GM21390 (cell line): ENCODE results near the gene GLI3.

Experiments used
- ATAC-seq: cut with Tn5 transposase; IDR thresholded peaks from one replicate; pipeline ENCODE4 v1.9.1; 2021; ENCODE audit not compliant: unreplicated experiment

Gene GLI3

DNA sequence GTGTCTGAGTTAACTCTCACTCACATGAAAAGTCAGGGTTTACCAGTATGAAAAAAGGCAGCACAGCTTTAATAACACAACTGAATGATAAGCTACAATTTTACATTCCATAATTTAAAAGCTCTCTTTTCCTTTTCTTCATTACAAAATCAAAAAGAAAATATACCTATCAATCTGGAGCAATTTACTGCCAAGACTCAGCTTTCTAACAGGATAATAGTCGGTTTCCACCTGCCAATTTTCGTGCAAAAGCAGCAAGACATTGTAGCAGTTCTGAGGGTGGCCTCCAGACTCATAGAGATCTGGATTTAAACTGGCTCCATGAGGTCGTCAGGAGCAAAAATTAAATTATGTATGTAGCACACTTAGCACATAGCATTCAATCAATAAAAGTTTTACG lies 191.0 kb downstream of the GLI3 start:
- ATAC-seq, result no peak

DNA sequence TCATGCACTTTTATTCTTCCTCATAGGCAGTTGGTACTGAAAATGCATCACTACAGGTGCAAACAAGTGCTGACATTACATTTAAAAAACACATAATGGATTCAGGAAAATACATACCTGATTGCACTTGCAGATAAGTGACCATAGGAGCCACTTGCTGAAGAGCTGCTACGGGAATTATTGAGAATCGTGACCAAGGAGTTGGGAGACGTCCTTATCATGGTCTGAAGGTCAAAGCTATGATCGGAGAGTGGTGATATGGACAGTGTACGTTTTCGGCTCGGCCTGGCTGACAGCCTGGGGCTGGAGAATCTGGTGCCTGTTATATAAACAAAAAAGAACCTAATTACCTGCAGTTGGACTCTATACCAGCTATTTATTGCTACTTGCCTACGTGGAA lies 197.1 kb downstream of the GLI3 start:
- no peak for ATAC-seq

DNA sequence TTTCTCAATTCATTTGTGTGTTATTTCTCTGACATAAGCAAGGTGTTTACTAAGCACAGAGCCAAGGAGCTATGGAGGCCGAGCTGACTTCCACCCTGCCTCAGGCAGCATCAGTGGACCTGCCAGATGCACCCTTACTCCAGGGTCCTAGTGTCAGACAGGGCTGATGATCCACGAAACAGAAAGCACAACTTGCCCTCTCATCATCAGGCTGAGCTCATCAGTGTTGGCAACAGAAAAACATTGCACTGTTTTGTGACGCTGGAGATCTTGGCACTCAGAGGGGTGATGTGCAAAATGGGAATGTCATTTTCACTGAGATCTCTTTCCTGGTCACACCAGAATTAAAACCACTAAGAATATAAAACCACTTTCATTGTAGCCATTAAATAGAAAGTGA lies 201.8 kb downstream of the GLI3 start:
- no peak for ATAC-seq

DNA sequence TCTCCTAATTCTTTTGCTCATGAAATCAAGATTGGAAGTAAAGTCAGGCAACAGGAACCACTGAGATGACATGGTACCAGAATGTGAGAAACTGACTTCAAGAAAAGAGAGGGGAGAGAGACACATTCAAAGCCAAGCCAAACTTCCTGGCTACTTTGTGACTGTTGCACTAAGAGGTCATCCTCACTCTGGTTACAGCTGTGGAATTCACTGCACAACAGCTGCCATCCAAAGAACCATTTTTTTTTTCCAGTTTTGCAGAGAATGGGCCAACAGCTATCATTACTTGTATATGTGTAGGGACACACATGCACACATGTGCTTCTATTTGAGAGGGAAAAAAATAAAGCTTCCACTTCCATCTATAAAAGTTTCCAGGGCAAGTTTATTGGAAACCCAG lies 203.5 kb downstream of the GLI3 start:
- no peak for ATAC-seq

DNA sequence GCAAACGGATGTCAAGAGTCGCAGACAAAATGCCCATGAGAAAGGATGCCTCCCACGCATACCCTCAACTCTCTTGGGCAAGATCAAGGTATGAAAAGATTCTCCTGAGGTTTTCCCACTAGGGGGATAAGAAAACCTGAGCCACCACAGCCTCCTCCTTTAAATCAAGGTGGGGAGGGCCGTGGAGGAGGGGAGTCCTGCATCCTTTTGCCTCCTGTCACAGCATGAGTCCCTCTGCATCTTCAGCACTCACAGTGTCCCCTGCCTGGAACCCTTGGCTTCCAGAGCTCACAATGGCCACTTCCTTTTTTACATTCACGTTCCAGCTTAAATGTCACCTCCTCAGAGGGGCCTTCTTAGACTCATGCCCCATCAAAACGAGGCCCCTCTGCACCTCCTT lies 207.6 kb downstream of the GLI3 start:
- no peak for ATAC-seq

DNA sequence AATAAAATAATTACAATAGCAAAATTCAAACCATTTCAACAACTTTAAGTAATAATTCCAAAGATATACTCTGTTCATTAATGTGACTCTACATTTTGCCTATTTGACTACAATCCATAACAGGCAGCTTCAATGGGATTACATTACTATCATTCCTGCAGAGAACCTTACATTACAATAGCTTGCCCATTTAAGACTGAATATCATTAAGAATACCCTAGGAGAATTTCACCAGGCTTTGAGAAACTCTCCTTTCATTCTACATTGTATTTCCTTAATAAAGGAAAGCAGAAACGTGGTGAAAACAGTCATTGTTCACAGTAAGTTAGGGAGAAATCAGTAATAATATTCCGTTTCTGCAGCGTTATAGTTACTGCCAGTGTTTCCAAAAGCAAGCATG lies 209.5 kb downstream of the GLI3 start:
- ATAC-seq, result no peak

DNA sequence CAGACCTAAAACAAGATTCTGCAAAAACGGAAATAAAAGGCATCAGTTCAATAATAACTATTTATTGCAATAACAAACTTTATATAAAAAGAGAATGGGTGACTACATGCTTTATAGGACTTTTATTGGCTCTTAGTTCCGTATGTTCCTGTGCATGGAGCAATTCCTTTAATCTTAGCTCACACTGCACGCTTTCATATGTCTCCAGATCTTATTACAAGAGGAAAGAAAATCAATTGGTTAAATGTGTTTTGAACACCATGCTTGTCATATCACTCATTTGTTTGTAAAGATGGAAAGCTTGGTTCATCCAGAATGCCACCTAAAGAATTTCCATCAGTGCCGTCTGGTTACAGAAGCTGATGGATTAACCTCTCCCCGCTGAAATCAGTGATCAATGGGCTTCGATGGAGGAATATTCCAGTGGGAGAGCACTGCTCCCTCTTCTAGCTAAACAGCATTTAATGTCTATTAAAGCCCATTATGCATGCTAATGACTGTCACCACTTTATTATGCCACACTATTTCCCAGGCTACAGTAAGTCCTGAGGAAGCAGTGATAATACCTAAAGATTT lies 210.3 kb downstream of the GLI3 start:
- no peak for ATAC-seq

DNA sequence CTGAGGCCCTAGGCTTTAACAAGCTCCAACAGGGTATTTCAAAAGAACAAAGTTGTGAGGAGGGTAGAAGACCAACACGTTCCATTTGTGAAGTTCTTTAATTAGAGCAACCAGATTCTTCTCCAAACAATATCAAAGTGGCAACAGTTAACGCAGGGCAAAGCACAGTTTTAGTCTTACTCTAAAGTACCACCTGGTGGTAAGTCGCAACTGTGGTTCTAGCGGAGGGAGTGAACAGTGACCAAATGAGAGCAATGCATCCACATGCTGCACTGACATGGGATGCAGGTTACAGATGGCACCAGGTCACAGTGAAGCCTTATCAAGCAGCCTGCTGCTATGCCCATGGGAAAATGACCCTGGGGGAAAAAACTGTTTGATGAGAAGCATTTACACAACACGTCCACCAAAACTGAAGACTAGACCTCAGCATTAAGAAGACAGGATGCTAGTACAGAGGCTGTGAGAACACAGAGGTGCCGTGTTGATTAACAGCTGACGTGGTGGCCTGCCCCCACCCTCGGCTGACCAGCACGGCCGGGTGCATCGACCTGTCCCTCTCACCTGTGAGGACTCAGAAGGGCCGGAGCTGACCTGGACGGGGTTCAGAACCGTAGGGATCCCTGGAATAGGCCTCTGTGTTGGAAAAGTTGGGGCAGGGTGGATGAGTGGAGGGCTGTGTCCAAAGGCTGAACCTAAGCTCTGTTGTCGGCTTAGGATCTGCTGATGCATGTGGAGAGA lies 211.2 kb downstream of the GLI3 start:
- ATAC-seq, result no peak

DNA sequence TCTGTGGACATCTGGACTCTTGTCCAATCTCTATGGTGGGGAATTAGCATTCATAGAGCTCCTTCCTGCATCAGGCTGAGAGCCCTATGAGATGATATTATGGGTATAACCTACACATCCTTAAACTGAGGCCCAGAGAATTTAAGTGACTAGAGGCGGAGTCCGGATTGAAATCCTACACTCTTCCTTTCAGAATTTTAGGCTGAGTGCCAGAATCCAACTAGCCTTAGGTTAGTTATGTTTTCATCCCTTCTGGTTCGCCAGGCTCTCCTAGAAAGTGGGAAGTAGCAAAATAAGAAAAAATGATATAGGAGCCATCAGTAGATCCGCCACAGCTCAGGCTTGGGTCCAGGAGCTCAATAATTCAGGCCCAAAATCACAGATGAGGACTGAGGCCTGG lies 212.5 kb downstream of the GLI3 start:
- ATAC-seq, result no peak

DNA sequence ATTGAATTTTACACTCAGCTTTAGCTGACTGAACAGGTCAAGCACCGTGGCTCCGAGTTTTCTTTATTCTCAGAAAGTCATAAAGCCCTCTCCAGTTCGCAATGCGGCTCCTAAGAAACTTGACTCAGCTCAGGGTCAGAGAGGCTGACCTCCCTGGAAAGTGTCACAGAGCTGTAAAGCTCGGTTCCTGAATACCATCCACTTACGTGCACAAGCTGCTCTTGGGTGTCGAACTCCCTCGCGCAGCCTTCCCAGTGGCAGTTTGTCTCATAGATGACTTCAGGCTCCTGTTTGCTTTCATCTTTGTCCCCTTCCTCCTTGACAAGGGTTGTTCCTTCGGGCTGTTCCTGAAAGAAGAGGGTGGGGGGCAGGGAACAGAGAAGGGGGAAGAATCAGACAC lies 213.7 kb downstream of the GLI3 start:
- no peak for ATAC-seq

DNA sequence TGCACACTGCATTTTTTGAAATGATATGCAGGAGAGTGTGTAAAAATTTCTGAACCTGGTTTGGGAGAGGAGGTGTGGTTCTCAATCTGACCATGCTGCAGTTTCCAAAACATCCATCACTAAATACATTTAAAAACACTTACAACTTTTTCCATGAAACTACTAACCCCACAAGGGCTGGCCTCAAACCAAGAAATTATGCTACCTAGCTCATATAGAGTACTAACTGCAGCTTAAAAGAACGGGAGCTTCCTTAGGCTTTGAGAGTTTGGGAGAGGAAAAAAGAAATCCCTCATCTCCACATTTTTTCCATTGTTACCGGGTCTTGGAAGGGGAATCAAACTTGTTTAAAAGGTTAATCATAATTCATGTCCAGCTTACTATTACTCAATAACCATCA lies 214.2 kb downstream of the GLI3 start:
- no peak for ATAC-seq

DNA sequence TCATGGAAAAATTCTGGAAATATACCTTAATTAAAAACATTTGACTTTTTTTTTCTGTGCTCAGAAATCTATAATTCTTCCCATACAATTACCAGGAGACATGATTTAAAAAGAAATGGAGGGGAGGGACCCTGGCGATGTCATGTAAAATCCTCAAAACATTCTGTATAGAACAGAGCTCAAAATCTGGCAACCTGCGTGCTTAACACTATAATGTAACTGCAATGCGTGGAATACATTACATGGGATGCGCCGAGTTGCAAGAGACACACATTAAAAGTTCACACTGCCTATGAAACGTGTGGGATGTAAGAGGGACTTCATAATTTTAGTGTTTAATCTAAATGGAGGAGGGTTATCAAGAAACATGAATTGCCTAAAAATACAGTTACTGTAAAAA lies 215.0 kb downstream of the GLI3 start:
- ATAC-seq, result no peak

DNA sequence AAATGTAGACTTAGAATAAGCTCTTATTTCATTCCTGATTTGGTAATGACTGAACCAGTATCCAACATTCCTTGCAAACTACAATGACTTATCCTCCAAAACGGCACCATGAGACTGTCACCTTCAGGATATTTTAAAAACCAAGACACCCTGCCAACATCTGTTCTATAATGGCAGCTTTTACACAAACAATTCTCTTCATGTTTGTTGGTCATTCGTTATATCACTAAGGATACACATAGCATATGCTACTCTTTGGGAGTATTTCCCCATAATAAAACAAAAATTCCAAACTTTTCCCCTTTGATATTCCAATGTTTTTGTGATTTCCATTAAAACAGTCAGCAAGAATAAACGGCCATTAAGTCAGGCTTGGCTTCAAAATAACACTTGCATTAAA lies 215.4 kb downstream of the GLI3 start:
- no peak for ATAC-seq

DNA sequence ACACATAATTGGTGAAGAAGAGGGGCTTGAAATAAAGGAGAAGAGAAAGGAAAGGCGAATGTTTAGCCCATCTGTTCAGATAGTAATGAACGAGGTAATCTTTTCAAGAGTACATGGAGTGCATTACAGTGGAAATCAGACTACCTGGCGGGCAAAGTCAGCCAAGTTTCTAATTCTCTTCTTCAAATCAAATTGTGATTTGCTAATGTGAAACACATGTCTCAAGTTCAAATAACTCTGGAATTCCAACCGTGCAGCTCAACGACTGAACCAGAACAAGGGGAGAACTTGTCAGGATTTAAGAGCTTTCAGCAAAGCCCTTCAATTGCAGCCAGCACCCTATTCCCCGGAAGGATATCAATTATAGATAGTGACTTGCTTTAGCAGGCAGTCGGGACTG lies 216.9 kb downstream of the GLI3 start:
- no peak for ATAC-seq

DNA sequence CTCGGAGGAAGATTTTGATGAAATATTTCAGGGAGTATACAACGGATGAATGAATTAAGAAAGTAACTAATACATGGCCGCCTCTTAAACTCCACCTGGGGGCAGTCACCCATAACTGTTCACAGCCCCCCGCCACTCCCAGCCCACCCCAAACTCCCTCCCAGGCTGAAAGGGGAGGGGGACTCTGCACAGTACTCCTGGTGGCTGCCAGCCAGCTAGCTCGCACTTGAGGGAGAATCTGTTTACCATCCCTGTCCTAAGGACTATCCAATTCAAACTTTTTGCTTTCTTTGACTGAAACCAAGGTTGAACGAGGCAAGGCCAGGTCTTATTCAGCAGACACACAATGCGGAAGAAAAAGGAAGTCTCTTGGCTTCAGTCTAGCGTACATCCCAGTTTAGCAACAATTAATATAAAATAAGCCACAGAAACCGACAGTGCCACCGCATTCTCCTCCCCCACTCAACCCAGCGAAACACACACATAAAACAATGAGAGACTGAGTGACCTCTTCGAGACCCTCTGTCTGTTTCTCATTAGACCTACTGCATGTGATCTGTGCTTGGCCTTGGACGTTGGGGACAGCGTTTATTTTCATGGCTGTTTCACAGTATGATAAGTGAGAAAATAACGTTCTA lies 219.5 kb downstream of the GLI3 start:
- no peak for ATAC-seq

DNA sequence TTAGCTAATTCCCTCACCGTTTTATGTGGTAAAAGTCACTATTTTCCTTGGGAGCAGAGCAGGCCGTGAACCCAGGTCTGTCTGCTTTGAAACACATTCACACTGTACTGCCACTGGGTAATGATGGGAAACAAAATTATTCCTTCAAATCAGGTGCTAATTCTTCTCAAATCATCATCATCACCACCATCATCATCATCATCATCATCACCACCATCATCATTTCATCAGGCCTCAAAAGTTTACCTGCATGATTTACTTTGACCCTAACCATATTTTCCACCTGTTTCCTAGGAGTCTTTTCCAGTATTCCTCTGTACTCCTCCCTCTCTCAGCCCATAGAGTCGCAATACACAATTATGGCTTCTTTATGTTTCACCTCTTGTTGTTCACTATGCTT lies 220.5 kb downstream of the GLI3 start:
- ATAC-seq, result no peak

DNA sequence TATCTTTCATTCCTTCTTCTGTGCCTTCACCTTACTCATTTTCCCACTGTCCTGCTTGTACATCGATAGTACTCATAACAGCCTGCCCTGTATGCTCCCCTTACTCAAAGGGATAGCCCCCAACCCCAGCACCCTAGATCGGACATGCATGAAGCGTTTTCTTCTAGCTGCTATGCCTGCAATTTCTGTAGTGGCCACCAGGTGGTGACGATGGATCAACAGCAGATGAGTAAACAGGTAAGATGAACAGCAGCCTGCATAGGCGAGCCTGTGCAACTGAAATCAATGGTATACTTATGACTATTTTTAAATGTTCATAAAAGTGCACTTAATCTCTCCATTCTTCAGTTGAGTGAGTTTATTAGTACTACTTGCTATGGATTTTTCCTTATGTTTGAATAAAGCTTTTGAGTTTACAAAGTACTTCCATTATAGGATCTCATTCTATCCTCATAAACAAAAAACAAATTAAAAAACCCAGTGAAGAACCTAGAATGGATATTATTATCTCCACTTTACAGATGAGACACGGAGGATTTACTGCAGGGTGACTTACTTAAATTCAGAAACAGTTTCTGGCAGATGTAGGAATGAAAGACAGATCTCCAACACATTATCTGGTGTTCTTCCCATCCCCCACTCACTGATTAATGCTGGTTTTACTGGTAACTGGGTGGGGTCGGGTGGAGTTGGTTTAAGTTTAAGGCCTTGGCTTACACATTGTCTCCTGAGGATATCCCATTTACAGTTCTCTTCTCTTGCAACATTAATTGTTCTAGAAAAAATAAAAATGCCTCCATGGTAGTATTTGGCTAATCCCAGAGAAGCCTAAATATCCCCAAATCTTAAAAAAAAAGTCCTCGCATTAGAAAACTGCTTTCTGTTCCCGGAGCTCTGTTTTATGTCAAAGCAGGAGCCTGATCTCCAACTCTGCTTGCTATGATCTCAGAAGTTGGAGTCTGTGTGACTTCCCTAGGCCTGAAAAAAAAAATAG lies 222.1 kb downstream of the GLI3 start:
- ATAC-seq, result no peak

DNA sequence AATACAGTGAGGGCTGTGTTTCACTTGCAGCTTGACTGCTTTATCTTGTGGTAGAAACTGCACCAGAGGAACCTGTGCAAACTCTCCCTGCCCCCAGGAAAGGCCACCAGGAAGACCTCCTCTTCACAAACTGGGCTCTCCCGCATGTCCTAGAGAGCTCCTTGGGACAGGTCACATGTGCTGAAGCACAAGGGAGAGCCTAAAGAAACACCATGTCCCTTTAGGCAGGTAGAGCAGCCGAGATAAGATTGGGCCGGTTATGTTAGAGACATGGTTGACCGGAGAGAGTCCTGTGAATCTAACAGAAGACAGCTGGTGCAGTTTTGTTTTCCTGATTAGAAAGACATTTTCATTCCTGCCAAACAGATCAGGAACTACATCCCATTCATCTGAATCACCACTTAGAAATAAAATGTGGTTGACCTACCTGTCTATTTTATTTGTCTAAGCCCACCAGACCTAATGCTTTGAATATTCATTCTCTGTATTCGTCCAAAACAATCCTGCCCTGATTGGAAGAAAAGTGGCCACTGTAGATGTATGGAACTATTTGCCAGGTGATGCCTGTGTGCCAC lies 224.1 kb downstream of the GLI3 start:
- no peak for ATAC-seq

DNA sequence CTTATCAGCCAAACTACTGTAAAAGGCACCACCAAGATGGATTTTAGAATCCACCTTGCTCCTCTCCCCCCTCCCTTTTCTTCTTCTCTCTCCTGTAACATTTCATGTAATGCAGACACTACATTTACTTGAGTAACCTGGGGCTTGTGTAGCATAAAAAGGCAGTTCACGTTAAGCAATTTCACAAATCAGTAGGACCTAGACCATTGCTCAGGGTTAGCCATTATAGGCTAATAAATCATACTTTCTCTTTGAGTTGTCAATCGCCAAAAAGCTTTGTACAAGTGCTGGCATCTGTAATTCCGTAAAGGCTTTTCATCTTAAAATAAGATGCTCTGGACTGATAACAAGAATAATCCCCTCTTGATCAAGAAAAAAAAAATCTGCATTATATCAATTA lies 224.7 kb downstream of the GLI3 start:
- ATAC-seq, result no peak

DNA sequence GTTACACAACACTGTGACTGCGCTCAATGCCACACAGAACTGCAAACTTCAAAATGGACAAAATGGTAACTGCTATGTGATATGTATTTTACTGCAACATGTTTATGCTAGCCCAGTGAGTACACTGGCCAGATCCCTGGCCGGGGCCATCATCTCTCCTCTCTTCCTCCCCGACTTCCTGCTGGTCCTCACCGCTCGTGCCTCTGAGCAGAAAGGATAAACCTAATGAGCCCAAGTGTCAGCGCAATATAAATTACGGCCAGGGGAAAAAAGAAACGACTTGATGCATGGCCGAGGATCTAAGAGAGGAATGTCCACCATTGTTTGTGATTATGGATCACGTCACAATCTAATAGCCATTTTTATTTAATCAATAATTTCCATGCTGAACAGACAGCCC lies 225.2 kb downstream of the GLI3 start:
- ATAC-seq, result no peak

DNA sequence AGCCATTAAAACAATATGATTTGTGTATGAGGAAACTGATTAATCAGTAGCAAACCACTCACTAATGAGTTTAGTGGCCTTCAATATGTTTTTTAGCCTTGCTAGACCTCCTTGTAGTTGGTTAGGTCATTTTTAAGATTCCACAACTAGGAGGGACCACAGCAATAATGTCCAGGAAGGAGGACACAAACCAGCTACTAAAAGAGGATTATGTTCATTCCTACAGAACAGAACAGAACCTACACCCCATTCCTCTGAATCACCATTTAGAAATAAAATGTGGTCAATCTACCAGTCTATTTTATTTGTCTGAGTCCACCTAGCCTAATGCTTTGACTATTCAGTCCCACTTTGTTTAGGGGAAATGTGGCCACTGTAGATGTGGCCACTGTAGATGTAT lies 226.3 kb downstream of the GLI3 start:
- no peak for ATAC-seq
